Neural cell (in vitro differentiated cells): ENCODE measurements around the gene CRTAP.

Source experiments
- EP300 ChIP-seq: fragments of 450-650 bp; conservative IDR thresholded peaks from 2 replicates; pipeline ENCODE4 v1.6.1; 2014; ENCODE audit warnings: antibody characterized with exemption, mild to moderate bottlenecking, moderate library complexity; ENCODE audit not compliant: poor library complexity, severe bottlenecking
- EZH2 ChIP-seq: fragments of 200-600, 300-800 bp; shearing (Covaris generic), sonication (generic); IDR thresholded peaks from 2 replicates; pipeline ENCODE4 v1.6.1; 2014; ENCODE audit warnings: antibody characterized with exemption, low read length, borderline replicate concordance, mild to moderate bottlenecking; ENCODE audit not compliant: insufficient read depth, poor library complexity, severe bottlenecking
- MXI1 ChIP-seq: fragments of 450-650 bp; conservative IDR thresholded peaks from 2 replicates; pipeline ENCODE4 v1.6.1; 2014; ENCODE audit warnings: antibody characterized with exemption, mild to moderate bottlenecking; ENCODE audit not compliant: poor library complexity, severe bottlenecking
- POLR2AphosphoS5 ChIP-seq: IDR thresholded peaks from 2 replicates; pipeline ENCODE4 v1.6.1; 2012
- RAD21 ChIP-seq: fragments of 450-650 bp; conservative IDR thresholded peaks from 2 replicates; pipeline ENCODE4 v1.6.1; 2014; ENCODE audit warnings: antibody characterized with exemption, mild to moderate bottlenecking, moderate library complexity
- SMC3 ChIP-seq: fragments of 450-650 bp; conservative IDR thresholded peaks from 2 replicates; pipeline ENCODE4 v1.6.1; 2014; ENCODE audit warnings: antibody characterized with exemption, mild to moderate bottlenecking, moderate library complexity; ENCODE audit not compliant: poor library complexity
- TAF1 ChIP-seq: IDR thresholded peaks from 2 replicates; pipeline ENCODE4 v1.6.1; 2012; ENCODE audit warnings: low read depth
- TF ChIP-seq, protein P1 (sequence below): fragments of 450-650 bp; IDR thresholded peaks from 2 replicates; pipeline ENCODE4 v1.5.1; 2014; ENCODE audit warnings: antibody characterized with exemption, mild to moderate bottlenecking, moderate library complexity; ENCODE audit not compliant: poor library complexity, severe bottlenecking
- TF ChIP-seq, protein P2 (sequence below): IDR thresholded peaks from 2 replicates; pipeline ENCODE4 v1.6.1; 2012; ENCODE audit warnings: borderline replicate concordance

GRCh38 chr3:33124638-33125037 lies 10.8 kb downstream of the CRTAP start:
- TF ChIP-seq, protein P1, sequence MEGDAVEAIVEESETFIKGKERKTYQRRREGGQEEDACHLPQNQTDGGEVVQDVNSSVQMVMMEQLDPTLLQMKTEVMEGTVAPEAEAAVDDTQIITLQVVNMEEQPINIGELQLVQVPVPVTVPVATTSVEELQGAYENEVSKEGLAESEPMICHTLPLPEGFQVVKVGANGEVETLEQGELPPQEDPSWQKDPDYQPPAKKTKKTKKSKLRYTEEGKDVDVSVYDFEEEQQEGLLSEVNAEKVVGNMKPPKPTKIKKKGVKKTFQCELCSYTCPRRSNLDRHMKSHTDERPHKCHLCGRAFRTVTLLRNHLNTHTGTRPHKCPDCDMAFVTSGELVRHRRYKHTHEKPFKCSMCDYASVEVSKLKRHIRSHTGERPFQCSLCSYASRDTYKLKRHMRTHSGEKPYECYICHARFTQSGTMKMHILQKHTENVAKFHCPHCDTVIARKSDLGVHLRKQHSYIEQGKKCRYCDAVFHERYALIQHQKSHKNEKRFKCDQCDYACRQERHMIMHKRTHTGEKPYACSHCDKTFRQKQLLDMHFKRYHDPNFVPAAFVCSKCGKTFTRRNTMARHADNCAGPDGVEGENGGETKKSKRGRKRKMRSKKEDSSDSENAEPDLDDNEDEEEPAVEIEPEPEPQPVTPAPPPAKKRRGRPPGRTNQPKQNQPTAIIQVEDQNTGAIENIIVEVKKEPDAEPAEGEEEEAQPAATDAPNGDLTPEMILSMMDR, result no peak
- TF ChIP-seq MXI1 (no peak), EZH2 (no peak), EP300 (no peak), POLR2AphosphoS5 (no peak), SMC3 (no peak), RAD21 (no peak), TAF1 (no peak)
- TF ChIP-seq, protein P2, sequence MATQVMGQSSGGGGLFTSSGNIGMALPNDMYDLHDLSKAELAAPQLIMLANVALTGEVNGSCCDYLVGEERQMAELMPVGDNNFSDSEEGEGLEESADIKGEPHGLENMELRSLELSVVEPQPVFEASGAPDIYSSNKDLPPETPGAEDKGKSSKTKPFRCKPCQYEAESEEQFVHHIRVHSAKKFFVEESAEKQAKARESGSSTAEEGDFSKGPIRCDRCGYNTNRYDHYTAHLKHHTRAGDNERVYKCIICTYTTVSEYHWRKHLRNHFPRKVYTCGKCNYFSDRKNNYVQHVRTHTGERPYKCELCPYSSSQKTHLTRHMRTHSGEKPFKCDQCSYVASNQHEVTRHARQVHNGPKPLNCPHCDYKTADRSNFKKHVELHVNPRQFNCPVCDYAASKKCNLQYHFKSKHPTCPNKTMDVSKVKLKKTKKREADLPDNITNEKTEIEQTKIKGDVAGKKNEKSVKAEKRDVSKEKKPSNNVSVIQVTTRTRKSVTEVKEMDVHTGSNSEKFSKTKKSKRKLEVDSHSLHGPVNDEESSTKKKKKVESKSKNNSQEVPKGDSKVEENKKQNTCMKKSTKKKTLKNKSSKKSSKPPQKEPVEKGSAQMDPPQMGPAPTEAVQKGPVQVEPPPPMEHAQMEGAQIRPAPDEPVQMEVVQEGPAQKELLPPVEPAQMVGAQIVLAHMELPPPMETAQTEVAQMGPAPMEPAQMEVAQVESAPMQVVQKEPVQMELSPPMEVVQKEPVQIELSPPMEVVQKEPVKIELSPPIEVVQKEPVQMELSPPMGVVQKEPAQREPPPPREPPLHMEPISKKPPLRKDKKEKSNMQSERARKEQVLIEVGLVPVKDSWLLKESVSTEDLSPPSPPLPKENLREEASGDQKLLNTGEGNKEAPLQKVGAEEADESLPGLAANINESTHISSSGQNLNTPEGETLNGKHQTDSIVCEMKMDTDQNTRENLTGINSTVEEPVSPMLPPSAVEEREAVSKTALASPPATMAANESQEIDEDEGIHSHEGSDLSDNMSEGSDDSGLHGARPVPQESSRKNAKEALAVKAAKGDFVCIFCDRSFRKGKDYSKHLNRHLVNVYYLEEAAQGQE, result no peak
